ENCODE data around the gene CISD2.

Gene CISD2

DNA sequence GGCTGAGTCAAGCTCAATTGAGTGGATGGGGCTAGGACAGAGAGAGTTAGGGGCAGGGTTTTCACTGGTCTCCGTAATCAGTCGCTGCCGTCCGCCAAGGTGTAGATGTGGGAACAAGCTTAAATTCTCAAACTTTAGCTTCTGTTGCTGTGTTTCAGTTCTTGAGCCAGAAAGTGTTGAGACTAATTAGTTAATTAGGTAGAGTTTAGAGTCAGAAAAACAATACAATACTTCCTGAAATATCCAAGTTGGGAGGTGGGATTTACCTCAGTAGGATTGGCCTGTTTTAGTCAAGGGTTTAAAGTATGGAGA lies 40.3 kb upstream of the CISD2 start:
- H3K9me3 ChIP-seq (ENCODE audit: insufficient read depth, low read length, severe bottlenecking), result no peaks in the 10 kb centered on the region
- H3K79me2 ChIP-seq (ENCODE audit: insufficient read depth, low read length), result peaks cover 86% of the 10 kb centered on the region
- no peak for ATAC-seq (ENCODE audit: insufficient read depth, low read depth)
- peaks cover 35% of the 10 kb centered on the region for H3K4me1 ChIP-seq (ENCODE audit: insufficient read depth, low read length)
- DNase-seq, result no peak
- H3K27ac ChIP-seq (ENCODE audit: low read length), result peak overlapping the region; percentile 79
- H3K4me3 ChIP-seq (ENCODE audit: low read depth in 1 of 2, low read length in 2 of 2), result peak overlapping the region; percentile 27 to 65; a peak in 3 of 4 replicates
- no peaks in the 10 kb centered on the region for H3K27me3 ChIP-seq (ENCODE audit: insufficient read depth, low read length, poor library complexity)
- H4K20me1 ChIP-seq (ENCODE audit: insufficient read depth, low read length), result peaks cover 27% of the 10 kb centered on the region
- H2AFZ ChIP-seq (ENCODE audit: low read depth, low read length), result peak overlapping the region; percentile 74
- H3K9ac ChIP-seq (ENCODE audit: low read depth, low read length), result peak overlapping the region; percentile 98
- H3K36me3 ChIP-seq (ENCODE audit: insufficient read depth, low read length), result peaks cover 30% of the 10 kb centered on the region
- no peak for TF ChIP-seq EZH2 (IDR thresholded peaks at IDR 0.05; ENCODE audit: borderline replicate concordance, low read depth, low read length, severe bottlenecking)
- TF ChIP-seq, protein P1, sequence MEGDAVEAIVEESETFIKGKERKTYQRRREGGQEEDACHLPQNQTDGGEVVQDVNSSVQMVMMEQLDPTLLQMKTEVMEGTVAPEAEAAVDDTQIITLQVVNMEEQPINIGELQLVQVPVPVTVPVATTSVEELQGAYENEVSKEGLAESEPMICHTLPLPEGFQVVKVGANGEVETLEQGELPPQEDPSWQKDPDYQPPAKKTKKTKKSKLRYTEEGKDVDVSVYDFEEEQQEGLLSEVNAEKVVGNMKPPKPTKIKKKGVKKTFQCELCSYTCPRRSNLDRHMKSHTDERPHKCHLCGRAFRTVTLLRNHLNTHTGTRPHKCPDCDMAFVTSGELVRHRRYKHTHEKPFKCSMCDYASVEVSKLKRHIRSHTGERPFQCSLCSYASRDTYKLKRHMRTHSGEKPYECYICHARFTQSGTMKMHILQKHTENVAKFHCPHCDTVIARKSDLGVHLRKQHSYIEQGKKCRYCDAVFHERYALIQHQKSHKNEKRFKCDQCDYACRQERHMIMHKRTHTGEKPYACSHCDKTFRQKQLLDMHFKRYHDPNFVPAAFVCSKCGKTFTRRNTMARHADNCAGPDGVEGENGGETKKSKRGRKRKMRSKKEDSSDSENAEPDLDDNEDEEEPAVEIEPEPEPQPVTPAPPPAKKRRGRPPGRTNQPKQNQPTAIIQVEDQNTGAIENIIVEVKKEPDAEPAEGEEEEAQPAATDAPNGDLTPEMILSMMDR (IDR thresholded peaks at IDR 0.05; ENCODE audit: borderline replicate concordance, extremely low read depth, low read length, poor library complexity, severe bottlenecking), result no peak
- H3K4me2 ChIP-seq (ENCODE audit: insufficient read depth, low read length), result peak overlapping the region; percentile 83

DNA sequence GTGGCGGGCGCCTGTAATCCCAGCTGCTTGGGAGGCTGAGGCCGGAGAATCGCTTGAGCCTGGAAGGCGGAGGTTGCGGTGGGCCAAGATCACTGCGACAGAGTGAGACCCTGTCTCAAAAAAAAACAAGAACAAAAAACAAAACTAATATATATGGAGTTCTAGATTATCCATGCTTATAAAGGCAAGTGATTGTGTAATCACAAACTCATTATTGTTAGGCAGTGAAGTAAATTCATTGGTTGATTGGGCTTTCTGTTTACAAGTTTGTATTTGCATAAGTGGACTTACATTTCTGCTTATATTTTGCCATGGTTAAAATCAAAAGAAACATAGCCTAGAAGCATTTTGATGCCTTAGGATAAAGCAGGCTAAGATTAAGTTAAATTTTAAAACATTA lies 39.0 kb upstream of the CISD2 start:
- Histone ChIP-seq H3K4me1 (ENCODE audit: insufficient read depth, low read length) (peaks cover 21% of the 10 kb centered on the region), H3K27me3 (ENCODE audit: insufficient read depth, low read length, poor library complexity) (no peaks in the 10 kb centered on the region), H3K27ac (ENCODE audit: low read length) (no peak overlapping the region), H2AFZ (ENCODE audit: low read depth, low read length) (no peak overlapping the region), H3K9me3 (ENCODE audit: insufficient read depth, low read length, severe bottlenecking) (no peaks in the 10 kb centered on the region), H3K4me2 (ENCODE audit: insufficient read depth, low read length) (no peak overlapping the region), H3K36me3 (ENCODE audit: insufficient read depth, low read length) (peaks cover 18% of the 10 kb centered on the region), H3K4me3 (ENCODE audit: low read depth in 1 of 2, low read length in 2 of 2) (no peak overlapping the region), H4K20me1 (ENCODE audit: insufficient read depth, low read length) (peaks cover 16% of the 10 kb centered on the region), H3K79me2 (ENCODE audit: insufficient read depth, low read length) (peaks cover 86% of the 10 kb centered on the region), H3K9ac (ENCODE audit: low read depth, low read length) (no peak overlapping the region)
- DNase-seq (no peak), ATAC-seq (ENCODE audit: insufficient read depth, low read depth) (no peak)
- no peak for TF ChIP-seq EZH2 (IDR thresholded peaks at IDR 0.05; ENCODE audit: borderline replicate concordance, low read depth, low read length, severe bottlenecking)
- TF ChIP-seq, protein P1 (IDR thresholded peaks at IDR 0.05; ENCODE audit: borderline replicate concordance, extremely low read depth, low read length, poor library complexity, severe bottlenecking), result no peak

DNA sequence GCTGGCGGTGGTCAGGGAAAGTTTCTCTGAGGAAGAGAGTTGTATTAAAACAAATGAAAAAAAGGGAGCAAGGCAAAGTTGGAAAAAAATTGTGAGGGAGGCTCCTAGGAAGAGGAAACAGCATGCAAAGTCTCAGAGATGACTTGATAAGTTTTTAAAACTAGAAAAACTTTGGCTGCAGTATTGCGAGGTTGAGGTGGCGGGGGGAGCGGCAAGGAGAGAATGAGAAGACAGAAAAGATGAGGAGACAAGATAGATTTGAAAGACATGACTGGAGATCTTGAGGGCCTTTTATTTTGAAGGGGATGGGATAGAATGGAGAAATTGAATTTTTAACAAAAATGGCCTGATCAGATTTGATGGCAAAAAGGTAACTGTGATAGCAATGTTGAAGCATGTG lies 36.7 kb upstream of the CISD2 start:
- no peak overlapping the region; the same call in 1 of the 2 replicates for H3K27ac ChIP-seq (ENCODE audit: low read length)
- no peak overlapping the region for H3K4me2 ChIP-seq (ENCODE audit: insufficient read depth, low read length)
- H3K9me3 ChIP-seq (ENCODE audit: insufficient read depth, low read length, severe bottlenecking), result no peaks in the 10 kb centered on the region
- peaks cover 2% of the 10 kb centered on the region; the same call in 1 of the 2 replicates for H4K20me1 ChIP-seq (ENCODE audit: insufficient read depth, low read length)
- no peak overlapping the region for H2AFZ ChIP-seq (ENCODE audit: low read depth, low read length)
- peaks cover 84% of the 10 kb centered on the region for H3K79me2 ChIP-seq (ENCODE audit: insufficient read depth, low read length)
- ATAC-seq (ENCODE audit: insufficient read depth, low read depth) (no peak), DNase-seq (no peak)
- H3K4me3 ChIP-seq (ENCODE audit: low read depth in 1 of 2, low read length in 2 of 2), result no peak overlapping the region
- TF ChIP-seq EZH2 (IDR thresholded peaks at IDR 0.05; ENCODE audit: borderline replicate concordance, low read depth, low read length, severe bottlenecking), result no peak
- TF ChIP-seq, protein P1 (IDR thresholded peaks at IDR 0.05; ENCODE audit: borderline replicate concordance, extremely low read depth, low read length, poor library complexity, severe bottlenecking), result no peak
- H3K36me3 ChIP-seq (ENCODE audit: insufficient read depth, low read length), result no peaks in the 10 kb centered on the region; the same call in 1 of the 2 replicates
- peaks cover 19% of the 10 kb centered on the region for H3K4me1 ChIP-seq (ENCODE audit: insufficient read depth, low read length)
- no peak overlapping the region for H3K9ac ChIP-seq (ENCODE audit: low read depth, low read length)
- no peaks in the 10 kb centered on the region for H3K27me3 ChIP-seq (ENCODE audit: insufficient read depth, low read length, poor library complexity)

DNA sequence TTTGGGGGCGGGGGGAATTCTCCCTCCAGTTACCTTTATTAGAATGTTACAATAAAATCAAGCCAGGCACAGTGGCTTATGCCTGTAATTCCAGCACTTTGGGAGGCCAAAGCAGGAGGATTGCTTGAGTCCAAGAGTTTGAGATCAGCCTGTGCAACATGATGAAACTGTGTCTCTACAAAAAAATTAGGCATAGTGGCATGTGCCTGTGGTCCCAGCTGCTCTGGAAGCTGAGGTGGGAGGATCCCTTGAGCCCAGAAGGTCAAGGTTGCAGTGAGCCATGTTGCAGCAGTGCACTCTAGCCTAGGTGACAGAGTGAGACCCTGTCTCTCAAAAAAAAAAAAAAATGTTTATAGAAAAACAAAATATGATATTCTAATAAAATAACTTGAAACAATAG lies 36.1 kb upstream of the CISD2 start:
- Histone ChIP-seq H3K9ac (ENCODE audit: low read depth, low read length) (no peak overlapping the region), H4K20me1 (ENCODE audit: insufficient read depth, low read length) (peaks cover 2% of the 10 kb centered on the region; the same call in 1 of the 2 replicates), H3K79me2 (ENCODE audit: insufficient read depth, low read length) (peaks cover 83% of the 10 kb centered on the region), H3K4me2 (ENCODE audit: insufficient read depth, low read length) (no peak overlapping the region), H3K4me1 (ENCODE audit: insufficient read depth, low read length) (peaks cover 19% of the 10 kb centered on the region), H3K9me3 (ENCODE audit: insufficient read depth, low read length, severe bottlenecking) (no peaks in the 10 kb centered on the region), H3K36me3 (ENCODE audit: insufficient read depth, low read length) (no peaks in the 10 kb centered on the region), H3K27ac (ENCODE audit: low read length) (no peak overlapping the region), H3K4me3 (ENCODE audit: low read depth in 1 of 2, low read length in 2 of 2) (no peak overlapping the region), H3K27me3 (ENCODE audit: insufficient read depth, low read length, poor library complexity) (no peaks in the 10 kb centered on the region), H2AFZ (ENCODE audit: low read depth, low read length) (no peak overlapping the region)
- TF ChIP-seq, protein P1 (IDR thresholded peaks at IDR 0.05; ENCODE audit: borderline replicate concordance, extremely low read depth, low read length, poor library complexity, severe bottlenecking), result no peak
- no peak for TF ChIP-seq EZH2 (IDR thresholded peaks at IDR 0.05; ENCODE audit: borderline replicate concordance, low read depth, low read length, severe bottlenecking)
- ATAC-seq (ENCODE audit: insufficient read depth, low read depth) (no peak), DNase-seq (no peak)
